Measurements from ENCODE around the gene MCF2L2.

GRCh38 chr3:183224180-183224970 is 204.0 kb downstream of the MCF2L2 start:
- TF ChIP-seq EZH2 (IDR thresholded peaks at IDR 0.05; ENCODE audit: borderline replicate concordance, low read length) = no peak
- no peak for TF ChIP-seq CTCF (conservative IDR thresholded peaks at IDR 0.05 in 1 of 2, IDR thresholded peaks at IDR 0.05 in 1 of 2; ENCODE audit: extremely low read depth in 1 of 2, insufficient read depth in 1 of 2, low read depth in 1 of 2, low read length in 2 of 2)
